Measurements from ENCODE around the gene GATA5.

GRCh38 chr20:62511300-62511914, 35.6 kb upstream of the GATA5 start:
- TF ChIP-seq EZH2 (IDR thresholded peaks at IDR 0.05; ENCODE audit: borderline replicate concordance, low read depth, low read length, severe bottlenecking) (no peak), GATA2 (IDR thresholded peaks at IDR 0.05; ENCODE audit: insufficient read depth, insufficient read length, low read depth, low read length) (no peak), POLR2AphosphoS5 (IDR thresholded peaks at IDR 0.05; ENCODE audit: insufficient read depth, low read depth, low read length) (no peak), POLR2A (IDR thresholded peaks at IDR 0.05; ENCODE audit: low read depth, low read length) (no peak), FOS (IDR thresholded peaks at IDR 0.05; ENCODE audit: borderline replicate concordance, insufficient read depth, low read length) (no peak), MYC (IDR thresholded peaks at IDR 0.05; ENCODE audit: low read depth, low read length) (no peak)
- TF ChIP-seq, protein P1, sequence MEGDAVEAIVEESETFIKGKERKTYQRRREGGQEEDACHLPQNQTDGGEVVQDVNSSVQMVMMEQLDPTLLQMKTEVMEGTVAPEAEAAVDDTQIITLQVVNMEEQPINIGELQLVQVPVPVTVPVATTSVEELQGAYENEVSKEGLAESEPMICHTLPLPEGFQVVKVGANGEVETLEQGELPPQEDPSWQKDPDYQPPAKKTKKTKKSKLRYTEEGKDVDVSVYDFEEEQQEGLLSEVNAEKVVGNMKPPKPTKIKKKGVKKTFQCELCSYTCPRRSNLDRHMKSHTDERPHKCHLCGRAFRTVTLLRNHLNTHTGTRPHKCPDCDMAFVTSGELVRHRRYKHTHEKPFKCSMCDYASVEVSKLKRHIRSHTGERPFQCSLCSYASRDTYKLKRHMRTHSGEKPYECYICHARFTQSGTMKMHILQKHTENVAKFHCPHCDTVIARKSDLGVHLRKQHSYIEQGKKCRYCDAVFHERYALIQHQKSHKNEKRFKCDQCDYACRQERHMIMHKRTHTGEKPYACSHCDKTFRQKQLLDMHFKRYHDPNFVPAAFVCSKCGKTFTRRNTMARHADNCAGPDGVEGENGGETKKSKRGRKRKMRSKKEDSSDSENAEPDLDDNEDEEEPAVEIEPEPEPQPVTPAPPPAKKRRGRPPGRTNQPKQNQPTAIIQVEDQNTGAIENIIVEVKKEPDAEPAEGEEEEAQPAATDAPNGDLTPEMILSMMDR (IDR thresholded peaks at IDR 0.05; ENCODE audit: extremely low read depth in 1 of 2, insufficient read depth in 1 of 2, low read depth in 1 of 2, low read length in 2 of 2): no peak
- TF ChIP-seq, protein P2, sequence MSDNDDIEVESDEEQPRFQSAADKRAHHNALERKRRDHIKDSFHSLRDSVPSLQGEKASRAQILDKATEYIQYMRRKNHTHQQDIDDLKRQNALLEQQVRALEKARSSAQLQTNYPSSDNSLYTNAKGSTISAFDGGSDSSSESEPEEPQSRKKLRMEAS (IDR thresholded peaks at IDR 0.05; ENCODE audit: insufficient read depth, insufficient read length): no peak

All from endothelial cell of umbilical vein (primary cell).